CMK (cell line): ENCODE results near the gene DLGAP1.
A peak's percentile ranks its signal among the peaks of the same experiment; 100 is the strongest.

ENCODE experiments used
- DNase-seq: peaks from one replicate; pipeline ENCODE4 v3.0.0-alpha.2; 2010; ENCODE audit warnings: low read depth

Gene DLGAP1

DNA sequence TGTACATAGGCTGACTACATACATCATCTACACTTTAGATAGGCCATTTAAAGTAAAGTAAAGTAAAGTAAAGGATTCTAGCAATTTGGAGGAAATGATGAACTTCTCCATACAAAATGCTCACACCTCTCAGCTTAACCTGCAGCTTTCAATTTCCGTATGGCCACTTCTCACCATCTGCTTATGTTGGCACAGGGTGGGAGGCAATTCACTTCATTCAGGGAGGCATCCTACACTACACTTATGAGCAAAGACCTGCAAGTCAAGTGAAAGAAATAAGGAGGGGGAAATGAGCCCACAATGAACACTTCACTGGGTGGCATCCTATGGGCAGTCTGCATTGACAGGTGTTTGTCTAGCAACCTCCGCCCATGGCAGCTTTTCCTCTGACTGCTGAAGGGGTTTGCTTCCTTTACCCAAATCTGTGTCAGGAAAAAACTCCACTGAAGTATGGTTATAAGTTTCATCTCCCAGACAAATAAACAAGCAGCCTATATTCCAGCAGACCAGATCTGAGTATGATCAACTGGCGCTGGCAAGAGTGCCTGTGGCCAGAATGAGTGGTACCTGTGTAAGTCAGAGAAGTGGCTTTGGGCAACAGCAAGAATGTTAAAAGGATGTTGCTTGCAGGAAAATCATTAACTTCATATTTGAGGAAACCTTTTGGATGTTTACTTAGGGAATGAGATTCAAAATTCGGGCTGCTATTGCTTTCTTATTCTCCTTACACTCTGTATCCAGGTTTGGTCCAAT, 556.1 kb downstream of the DLGAP1 start:
- DNase-seq, result no peak

DNA sequence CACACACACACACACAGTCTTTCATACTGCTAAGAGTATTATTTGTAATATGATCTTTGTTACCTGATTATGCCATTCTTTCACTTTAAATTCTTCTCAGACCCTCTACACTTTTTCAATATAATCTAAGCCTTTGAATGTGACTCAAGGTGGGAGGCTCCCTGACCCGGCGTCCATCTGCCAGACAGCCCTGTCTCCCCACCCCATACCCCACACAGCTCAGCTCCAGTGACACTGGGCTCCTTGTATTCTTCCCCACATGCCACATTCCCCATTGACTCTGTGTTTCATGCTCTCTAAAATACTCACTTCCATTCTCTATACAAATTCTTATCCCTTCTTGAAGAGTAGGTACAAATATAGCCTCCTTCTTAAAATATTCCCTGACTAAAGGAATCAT, 563.0 kb downstream of the DLGAP1 start:
- no peak for DNase-seq

DNA sequence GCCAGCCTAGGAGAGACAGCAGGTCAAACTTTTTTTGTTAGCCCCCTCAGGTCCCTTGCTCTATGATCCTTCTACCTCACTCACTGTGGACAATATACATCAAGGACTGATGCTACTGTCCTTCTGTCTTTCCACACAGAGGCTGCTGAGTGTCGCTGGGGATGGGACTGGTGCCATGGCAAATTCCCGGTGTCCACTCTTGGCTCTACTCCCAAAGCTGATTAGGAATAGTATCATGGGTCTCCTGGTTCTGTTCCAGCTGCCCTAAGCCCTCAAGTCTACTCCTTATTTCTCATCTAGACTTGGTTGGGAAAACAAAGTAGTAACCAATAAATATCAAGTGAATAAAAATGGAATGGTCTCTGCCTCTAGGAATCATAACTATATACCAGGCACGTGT, 563.9 kb downstream of the DLGAP1 start:
- DNase-seq, result no peak

DNA sequence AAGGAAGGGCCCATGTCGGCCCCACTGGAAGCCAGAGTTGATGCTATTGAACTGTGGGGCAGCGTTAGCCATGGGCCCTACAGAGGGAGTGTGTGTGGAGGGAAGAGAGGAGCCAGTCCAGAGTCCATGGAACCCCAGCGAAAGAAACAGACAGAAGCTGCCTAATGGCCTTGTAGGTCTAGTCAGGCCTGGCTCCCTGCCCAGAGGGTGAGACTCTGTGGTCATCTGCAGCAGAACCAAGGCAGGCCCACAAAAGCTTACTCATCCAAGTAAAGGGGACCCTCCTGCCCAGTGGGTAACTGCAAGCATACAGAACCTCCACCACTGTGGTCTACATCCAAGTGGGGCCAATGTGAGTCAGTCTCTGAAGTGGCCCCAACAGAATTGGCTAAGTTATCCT, 565.3 kb downstream of the DLGAP1 start:
- DNase-seq, result no peak

DNA sequence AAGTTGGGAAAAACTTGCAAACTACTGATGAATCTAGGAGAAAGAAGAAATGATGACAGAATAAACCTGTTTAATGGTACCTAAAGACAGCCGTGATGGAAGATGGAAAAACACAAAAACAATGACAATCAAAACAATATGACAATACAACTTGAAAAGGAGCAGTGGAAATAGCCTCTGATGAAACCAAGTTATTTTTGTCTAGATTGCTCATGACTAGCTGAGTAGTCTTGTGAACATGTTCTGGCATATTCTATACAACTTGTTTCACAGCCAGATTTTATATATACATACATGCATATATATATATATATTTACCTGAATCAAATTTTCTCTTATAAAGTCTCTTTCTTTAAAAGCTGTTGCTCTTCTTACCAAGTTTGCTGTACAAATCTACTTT, 566.0 kb downstream of the DLGAP1 start:
- no peak for DNase-seq

DNA sequence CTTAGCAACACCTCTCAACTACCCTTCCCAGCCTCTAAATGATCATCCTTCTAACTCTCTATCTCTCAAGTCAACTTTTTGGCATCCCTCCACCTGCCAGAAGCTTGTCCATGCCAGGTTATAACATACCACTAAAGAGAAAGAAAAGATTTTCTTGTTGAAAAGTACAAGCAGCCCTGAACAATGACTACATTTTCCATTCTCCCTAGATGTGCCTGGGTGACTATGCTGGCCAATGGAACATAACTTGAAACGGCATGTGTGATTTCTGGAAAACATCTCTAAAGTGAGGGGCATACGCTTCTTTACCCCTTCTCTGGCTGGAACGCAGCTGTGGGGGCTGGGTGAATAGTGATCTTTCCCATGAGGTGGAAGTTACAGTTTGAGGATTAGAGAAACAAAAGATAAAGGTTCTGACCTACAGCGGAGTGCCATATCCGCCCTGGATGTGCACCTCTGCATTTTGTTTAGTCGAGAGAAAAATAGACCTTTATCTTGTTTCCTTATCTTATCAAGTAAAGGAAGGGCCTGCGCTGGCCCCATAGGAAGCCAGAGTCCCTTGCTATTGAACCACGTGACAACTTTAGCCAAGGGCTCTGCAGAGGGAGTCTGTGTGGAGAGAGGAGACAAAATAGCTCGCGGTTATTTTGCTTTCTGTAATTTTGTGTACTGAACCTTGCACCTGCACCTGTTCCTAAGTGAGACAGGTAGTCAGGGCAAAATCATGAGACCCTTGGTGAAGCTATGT, 568.4 kb downstream of the DLGAP1 start:
- no peak for DNase-seq

DNA sequence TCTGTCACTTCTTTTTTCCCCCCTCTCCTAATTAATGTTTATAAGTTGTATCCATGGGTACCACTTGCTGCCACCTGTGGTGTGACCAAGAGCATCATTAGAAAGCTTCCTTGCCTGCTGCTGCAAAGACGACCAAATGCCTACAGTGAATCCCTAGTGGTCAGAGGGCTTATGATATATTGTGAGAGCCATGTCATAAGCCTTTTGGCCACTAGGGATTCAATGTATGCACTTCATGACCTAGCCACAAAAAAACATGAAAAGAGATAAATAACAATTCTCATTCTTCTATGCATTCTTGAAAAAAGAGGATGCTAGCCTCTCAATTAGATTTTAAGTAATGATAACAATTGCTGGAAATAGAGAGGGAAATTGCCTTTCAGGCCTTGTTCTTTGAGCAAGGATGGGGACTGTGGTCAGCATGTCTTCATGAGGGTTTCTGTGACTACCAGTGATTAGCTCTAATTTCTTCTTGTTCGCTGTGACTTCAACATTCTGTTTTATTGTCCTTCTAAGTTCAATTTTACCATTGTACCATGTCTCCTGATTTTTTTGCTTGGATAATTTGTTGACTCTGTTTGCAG, 569.8 kb downstream of the DLGAP1 start:
- DNase-seq, result peak; percentile 7

DNA sequence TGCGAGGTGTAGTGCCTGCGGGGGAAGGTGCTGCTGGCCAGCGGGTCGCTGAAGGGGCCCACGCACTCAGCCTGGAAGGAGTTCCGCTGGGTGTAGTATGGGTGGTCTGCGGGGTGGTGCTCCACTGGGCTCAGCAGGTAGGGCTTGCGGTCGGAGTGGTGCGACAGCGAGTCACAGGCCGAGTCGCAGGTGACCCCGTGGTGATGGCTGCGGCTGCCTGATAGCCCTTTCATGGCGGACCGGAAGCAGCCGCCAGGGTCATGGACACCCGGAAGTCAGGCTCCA, 575.3 kb downstream of the DLGAP1 start:
- no peak for DNase-seq

DNA sequence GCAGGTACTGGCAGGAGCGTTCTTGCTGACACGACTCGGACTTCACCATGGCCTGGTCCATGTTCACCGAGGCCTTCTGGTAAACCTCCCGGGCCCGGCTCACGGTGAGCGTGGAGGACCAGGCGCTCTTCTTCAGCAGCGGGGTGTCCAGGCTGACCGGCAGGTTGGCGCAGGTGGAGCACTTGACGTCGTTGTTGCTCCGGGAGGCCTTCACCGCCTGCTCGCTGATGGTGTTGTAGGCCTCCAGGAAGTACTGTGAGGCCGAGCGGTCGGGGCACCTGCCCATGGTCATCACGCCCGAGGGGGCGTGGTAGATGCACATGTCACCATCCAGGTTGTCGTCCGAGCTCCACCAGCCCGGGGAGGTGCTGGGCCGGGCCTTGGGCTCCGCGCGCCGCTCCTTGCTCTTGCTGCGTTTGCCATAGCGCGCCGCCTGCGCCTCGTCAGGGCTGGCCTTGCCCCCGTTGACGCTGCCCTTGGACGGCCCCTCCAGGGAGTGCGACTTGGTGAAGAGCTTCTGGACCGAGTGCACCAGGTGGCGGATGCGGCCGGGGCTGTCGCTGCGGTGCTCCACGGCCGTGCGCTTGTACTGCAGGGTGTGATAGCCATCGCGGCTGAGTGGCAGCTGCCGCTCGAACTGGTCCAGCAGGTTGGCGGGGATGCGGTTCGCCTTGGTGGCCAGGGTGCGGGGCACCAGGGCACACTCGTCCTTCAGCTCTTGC, 575.8 kb downstream of the DLGAP1 start:
- no peak for DNase-seq

DNA sequence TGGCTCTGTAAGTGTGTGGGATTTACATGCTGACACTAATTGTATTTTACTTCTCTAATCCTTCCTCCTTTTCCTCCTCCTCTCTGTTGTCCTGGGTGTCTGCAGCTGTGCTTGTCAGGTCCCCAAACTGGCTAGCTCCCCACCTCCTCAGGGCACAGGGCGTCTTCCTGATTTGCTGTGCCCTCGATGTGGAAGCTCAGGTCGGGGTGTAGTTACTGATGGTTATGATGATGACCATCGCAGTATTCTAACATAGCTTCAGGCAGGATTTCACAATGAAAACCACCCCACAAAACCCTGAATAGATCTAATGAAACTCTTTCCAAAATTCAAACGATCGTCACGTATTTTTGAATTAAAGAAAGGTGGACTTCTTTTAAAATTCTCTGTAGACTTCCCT, 576.7 kb downstream of the DLGAP1 start:
- no peak for DNase-seq

DNA sequence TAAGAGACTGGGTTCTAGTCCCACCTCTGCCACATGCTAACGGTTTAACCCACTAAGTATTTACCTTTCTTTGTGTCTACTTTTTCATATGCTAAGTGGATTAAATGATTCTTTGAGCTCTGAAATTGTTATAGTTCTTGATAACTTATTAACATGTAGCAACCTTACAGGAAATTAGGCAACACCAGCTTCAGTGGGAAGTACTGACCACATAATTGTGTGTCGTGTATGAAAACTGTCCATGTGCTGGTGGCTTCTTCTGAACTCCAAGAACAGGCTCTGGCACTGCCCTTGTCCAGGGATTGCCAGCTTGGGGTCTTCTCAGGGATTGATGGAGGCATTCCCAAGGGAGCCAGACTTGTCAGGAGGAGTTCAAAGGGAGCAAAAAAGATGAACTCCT, 577.4 kb downstream of the DLGAP1 start:
- no peak for DNase-seq

DNA sequence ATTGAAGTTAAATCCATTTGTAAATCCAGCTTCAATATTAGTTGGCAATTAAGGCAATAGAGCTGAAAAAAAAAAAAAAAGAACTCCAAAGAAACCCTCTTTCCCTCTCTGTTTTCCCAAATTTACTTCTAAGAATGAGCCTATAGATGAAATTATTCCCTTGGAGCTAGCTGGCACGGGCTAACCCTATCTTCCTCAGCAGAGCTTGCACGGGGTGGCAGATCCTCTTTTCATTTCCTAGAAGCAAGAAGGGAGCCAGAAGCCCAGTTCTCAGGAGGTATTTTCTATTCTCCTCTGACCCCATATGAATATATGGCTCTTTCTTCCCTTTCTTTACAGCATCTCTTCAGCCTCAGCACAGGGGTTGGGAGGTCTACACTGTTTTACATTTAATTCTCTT, 579.1 kb downstream of the DLGAP1 start:
- DNase-seq, result no peak

DNA sequence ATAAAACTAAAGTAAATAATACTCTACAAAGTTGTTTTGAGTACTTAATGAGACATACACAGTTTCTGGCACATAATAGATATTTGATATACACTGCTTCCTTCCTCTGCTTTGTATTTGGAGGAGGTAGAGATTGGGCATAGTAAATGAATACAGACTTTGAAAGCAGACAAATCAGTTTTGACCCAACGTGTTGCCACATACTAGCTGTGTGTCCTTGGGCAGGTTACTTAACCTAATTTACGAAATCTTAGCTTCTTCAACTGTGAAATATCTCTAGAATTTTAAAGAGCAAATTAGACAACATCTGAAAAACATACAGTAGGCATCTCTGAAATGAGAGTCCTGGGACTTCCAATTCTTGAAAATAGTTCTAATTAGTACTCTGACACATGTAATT, 579.7 kb downstream of the DLGAP1 start:
- no peak for DNase-seq

DNA sequence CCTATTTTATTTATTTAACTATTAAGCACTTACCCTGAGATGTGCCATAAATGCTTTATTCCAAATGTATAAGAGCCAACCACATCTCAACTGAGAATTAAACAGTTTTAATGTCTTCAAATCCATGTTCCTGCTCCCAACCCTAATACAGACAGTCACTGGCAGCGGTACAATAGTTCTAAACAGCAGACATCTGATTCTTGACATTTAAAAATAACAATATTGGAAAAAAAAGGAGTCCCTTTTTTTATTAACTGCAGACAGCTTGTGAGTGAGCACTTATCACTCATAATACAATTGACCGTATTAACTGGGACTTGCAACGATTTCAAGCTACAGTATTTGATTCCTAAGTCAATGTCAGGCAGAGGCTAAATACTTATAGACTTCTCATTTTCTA, 580.5 kb downstream of the DLGAP1 start:
- no peak for DNase-seq

DNA sequence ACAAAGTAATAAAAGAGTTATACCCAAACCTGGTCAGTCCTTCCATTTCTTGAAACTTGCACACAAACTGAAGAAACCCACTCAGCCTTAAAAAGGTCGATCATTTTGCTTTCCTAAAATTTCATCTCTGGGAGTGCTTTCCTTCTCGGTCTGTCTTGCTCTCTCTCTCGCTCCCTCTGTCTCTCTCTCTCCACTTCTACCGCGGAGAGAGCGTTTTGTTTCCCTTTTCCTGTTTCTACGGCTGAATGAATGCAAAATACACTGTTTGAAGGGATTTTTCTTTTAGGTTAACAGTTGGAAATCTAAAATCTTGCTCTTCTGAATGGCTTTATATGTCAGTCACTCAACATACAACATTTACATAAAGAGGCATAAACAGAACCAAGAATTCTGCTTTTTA, 581.0 kb downstream of the DLGAP1 start:
- no peak for DNase-seq

DNA sequence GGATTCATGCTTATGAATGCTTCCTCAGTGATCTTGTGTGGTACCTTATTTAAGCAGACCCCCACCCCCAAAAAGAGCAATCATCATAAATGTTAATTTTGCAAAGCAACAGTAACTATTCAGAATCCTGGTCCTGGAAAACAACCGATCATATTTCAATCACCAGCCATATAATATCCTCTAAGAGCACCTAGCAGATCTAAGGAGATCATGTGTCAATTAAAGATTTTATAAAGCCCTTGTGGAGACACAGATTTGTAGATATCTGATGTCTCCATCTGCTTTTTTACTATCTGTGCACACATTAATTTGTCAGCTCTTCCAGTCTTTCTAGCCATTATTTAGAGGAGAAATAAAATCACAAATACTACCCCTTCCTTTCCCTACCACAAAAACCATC, 581.4 kb downstream of the DLGAP1 start:
- no peak for DNase-seq

DNA sequence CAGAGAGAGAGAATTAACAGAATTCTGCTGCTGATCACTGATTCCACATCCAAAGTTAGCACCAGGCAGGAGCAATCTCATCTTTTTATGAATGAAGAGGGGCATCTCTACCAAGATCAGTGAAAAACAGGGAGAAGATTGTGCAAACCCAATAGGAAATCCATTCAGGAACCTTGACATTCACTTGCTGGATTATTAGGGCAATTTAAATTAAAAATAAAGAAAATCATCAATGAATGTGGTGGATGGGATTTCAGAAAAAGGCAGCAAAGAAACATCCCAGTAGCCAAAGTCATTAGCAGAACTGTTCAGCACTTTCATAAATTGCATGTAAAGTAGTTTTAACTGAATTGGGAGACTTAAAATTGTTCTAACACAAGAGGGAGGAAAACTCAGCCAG, 581.9 kb downstream of the DLGAP1 start:
- DNase-seq, result no peak

DNA sequence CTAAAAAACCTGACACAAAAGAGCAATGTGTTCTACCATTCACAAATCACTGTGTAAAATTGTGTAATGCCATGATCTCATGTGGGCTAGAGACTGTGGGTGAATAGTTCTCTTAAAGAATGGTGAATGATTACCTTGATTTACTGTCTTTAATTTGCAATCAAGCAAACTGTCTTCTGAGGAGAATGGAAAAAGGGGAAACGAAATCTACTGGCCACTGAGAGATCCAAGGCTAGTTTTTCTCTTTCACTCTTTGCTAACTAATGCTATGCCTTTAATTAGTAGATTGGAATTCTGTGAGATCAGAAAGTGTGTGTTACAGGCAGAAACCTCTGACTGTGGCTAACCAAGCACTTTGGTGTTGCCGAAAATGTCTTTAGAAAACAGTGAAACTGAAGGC, 582.5 kb downstream of the DLGAP1 start:
- no peak for DNase-seq

DNA sequence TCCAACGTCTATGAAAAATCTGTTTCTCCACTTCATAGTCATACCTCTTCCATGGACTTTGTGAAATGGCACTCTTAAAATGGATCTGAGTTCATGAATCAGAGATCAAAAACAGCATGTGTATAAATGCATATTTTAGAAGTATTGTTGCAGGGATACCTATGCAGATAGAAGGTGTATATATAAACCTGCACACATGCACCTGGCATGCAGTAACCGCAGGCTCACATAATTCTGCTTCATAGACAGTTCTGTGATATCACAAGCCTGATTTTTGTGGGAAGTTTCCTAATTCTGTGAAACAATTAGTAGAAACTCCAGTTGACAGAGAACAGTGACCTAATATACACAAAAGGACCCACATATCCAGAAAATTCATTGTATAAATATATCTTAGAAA, 583.4 kb downstream of the DLGAP1 start:
- no peak for DNase-seq

DNA sequence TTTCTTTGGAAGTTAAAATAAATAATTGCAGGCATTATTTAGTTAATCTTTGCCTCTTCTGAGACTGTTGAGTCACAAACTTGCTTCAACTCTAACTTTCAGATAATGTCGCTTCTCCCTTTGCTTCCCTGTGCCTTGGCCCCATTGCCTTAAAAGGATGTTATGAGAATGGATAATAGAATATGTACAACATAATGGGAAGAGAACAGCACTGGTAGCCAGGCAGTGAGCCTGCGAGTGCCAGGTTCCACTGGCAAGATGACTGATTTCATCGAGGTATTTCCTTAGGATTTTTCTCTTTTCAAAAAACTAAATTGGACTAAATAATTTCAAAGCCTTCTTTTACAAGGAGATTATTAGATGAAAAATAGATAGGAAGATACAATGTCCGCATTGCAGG, 584.2 kb downstream of the DLGAP1 start:
- no peak for DNase-seq

DNA sequence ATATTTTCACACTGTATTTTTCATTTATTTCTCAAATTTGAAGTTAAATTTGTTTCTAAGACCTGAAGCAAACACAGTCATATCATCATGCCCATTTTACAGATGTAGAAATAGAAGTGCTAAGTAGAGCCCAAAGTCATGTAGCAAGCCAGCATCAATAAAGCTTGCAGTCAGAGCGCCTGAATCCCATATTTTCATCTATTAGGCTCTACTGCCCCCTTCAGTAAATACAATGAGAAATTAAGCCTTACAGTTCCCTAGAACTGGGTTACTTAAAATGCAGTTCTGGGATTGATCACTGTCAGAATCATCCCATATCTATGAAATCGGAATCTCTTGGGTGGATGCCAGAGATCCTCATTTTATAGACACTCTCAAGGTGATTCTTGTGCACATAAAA, 585.3 kb downstream of the DLGAP1 start:
- no peak for DNase-seq

DNA sequence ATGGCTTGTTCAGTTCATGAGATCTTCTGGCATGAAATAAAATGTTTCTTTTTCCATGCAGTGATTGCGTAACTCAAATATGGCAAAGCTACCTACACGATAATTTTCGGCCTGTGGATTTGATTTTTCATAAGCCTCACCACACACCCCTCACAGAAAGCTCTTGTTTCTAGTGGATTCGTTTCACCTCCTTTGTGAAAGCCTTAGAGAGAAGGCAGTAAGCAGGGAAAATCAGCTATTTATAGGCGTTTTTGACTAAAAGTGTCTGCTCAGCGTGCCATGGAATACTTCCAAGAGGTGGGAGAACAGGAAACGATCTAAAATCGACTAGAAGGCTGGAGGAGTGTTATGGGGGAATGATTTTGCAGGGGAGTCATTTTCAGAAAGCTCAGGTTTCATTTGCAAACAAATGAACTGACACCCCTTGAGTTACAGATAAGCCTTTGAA, 587.2 kb downstream of the DLGAP1 start:
- no peak for DNase-seq

DNA sequence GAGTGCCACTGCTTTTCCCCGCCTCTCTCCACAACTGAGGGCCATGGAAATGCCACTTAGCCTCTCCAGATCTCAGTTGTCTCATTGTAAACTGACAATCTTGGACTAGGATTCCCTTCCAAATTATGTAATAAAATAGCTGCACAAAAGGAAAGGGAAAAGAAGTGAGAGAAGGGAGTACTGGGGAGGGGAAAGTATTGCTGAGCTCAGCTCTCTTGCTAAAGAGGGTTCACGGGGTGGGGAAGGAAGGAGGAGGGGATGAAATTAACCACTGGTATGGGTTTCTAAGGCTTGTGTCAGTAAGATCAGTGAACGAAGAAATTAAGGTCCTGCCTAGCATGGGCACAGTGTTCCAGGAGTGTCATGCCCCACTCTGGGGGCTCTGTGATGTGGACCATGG, 587.9 kb downstream of the DLGAP1 start:
- DNase-seq, result no peak
